HuH-7 (cell line): ENCODE measurements around the gene LRP6.
A peak's percentile ranks its signal among the peaks of the same experiment; 100 is the strongest.
"Not testable (repeated sequence)": the region's sequence is repeated elsewhere in the genome, so short reads cannot be mapped to it uniquely, and the experiment has no call there.

Experiments used
- DNase-seq: peaks from one replicate; pipeline ENCODE4 v3.0.0; 2011; ENCODE audit warnings: low spot score

Gene LRP6

GRCh38 chr12:12121061-12121460 lies 145.8 kb downstream of the LRP6 start:
- no peak for DNase-seq

GRCh38 chr12:12116677-12117076 lies 150.2 kb downstream of the LRP6 start:
- DNase-seq, result no peak

GRCh38 chr12:12115514-12115913 lies 151.3 kb downstream of the LRP6 start:
- DNase-seq, result no peak

GRCh38 chr12:12110923-12111555 lies 155.8 kb downstream of the LRP6 start:
- not testable (repeated sequence) for DNase-seq

DNA sequence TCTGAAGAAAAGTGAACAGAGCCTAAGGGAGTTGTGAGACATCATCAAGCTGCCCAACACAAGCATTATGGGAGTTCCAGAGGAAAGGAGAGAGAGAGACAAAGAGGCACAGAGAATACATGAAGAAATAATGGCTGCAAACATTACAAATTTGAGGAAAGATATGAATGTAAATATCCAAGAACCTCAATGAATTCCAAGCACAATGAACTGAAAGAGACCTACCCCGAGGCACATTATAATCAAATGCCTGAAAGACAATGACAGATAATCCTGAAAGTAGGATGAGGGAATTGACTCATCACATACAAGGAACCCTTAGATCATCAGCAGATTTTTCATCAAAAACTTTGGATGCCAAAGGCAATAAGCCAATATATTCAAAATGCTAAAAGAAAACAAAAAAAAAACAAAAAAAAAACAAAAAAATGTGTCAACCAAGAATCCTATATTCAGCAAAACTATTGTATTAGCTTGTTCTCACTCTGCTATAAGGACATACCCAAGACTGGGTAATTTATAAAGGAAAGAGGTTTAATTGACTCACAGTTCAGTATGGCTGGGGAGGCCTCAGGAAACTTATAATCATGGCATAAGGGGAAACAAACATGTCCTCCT lies 158.3 kb downstream of the LRP6 start:
- DNase-seq, result no peak

DNA sequence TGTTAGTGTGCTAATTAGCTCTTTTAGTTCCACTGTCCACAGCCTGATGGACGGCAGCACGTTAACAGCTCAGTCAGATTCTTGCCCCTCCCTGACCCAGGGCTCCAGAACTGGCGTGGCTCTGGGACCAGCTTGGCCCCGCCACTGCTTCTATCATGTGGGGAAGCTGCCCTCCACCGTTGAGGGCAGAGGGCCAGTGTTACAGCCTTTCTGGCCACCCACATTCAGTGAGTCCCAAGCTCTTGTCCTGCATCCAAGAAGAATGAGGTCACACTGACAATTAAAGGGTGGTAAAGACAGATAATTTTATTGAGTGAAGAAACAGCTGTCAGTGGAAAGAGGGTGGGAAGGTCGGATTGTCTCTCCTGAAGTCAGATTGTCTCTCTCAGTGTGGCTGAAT lies 159.2 kb downstream of the LRP6 start:
- DNase-seq, result no peak

GRCh38 chr12:12099102-12099501 lies 167.7 kb downstream of the LRP6 start:
- DNase-seq, result no peak

DNA sequence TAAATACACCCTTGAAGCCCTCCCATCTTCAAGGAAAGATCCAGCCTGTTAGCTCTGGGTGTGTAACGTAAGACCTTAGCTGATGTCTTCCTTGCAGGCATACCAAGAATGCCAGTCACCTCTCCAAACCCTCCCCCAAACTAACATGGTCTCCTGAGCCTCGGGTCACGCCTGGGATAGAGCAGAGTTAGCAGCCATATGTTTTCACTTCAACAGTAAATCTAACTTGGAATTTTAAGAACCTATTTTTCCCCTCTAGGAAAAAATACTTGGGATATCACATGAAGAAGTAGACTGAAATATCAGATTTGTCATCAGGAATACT lies 168.2 kb downstream of the LRP6 start:
- DNase-seq, result no peak

- DNase-seq, result no peak
Observed at GRCh38 chr12:12097891-12098690, 168.8 kb downstream of the LRP6 start.

GRCh38 chr12:12095021-12095420 lies 171.8 kb downstream of the LRP6 start:
- DNase-seq, result no peak

DNA sequence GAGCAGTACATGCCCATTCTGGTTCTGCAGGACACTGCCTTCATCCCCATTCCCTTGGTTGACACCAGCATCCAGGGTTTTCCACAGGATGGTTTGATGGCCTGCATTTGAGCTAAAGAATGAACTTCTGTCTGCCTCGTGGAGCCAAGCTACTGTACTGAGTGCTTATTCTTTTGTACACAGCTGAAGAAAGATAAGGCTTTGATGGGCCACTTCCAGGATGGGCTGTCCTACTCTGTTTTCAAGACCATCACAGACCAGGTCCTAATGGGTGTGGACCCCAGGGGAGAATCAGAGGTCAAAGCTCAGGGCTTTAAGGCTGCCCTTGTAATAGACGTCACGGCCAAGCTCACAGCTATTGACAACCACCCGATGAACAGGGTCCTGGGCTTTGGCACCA lies 172.4 kb downstream of the LRP6 start:
- no peak for DNase-seq

DNA sequence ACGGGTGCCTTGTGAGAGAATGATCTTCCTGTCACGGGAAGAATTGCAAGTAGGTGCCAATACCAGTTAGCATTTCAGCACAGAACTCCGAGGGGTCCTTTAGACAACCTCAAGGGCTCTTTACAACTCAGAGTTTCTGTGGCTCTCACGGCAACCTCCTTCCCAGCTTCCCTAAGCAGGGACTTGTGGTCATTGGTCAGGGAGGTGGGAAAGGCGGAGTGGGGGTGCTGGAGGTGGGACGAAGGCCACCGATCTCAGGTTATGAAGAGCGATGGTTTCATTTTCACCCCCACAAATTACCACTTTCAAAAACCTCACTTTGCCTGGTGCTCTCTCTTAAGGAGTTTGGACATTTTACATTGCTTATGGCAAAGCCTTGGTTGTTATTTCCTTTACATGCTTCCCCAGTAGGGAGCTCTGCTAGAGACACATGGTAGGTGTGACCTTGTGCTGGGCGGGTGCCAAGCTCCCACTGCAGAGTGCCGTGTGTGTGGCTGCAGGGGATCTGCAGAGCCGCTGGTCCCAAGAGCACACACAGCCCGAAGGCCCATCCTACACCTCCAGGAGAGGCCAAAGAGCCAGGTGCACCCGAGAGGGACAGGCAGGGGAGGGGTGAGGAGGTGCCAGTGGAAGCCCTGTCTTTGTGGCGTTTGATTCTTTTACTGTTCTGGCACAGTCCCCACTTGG lies 174.7 kb downstream of the LRP6 start:
- DNase-seq, result no peak

- no peak for DNase-seq
Observed at GRCh38 chr12:12091071-12091470, 175.8 kb downstream of the LRP6 start.

DNA sequence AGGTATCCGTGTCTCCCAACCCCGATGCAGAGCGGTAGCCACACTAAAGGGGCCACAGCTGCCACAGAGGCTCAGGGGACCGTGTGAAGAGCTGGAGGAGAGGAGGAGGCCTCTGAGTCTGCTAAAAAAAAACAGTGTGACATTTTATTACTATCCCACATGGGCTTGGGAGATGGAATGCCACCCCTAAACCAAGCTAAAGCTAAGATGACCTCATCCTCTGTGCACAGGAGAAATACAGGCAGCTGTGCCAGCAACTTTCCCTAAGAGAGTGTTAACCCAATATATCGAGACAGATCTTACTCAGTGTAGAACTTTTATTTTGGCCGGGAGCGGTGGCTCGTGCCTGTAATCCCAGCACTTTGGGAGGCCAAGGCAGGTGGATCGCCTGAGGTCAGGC lies 178.1 kb downstream of the LRP6 start:
- DNase-seq, result no peak

- no peak for DNase-seq
Observed at GRCh38 chr12:12088147-12088546, 178.7 kb downstream of the LRP6 start.

DNA sequence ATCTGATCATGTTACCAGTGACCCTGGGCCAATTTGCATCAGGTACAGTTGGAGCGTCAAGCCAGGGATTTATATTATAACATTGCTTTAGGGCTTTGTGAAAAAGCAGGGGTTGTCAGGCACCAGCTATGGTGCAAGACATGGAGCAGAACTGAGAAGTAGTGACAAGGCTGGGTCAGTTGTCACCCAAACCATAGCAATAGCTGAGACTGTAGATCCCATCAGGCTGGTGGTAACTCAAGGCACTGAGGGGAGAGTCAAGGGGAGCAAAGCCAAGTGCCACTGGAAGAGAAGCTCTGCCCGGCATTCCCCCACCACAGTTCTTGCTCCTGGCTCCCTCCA lies 179.2 kb downstream of the LRP6 start:
- DNase-seq, result no peak

- no peak for DNase-seq
Observed at GRCh38 chr12:12086973-12087692, 179.7 kb downstream of the LRP6 start.

GRCh38 chr12:12086362-12086761 lies 180.5 kb downstream of the LRP6 start:
- DNase-seq, result no peak

DNA sequence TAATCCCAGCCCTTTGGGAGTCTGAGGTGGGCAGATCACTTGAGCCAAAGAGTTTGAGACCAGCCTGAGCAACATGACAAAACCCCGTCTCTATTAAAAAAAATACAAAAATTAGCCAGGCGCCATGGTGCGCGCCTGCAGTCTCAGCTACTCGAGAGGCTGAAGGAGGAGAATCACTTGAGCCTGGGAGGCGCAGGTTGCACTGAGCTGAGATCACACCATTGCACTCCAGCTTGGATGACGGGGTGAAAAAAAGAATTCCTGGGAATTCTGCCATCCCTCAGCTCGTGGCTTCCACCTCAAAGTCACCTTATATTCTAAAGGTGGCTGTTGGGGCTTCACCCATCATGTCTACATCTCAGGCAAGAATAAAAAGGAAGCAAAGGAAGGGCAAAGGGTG lies 183.2 kb downstream of the LRP6 start:
- DNase-seq, result no peak

- DNase-seq, result peak; percentile 51
Observed at GRCh38 chr12:12081836-12082497, 184.9 kb downstream of the LRP6 start.

- no peak for DNase-seq
Observed at GRCh38 chr12:12079291-12079690, 187.6 kb downstream of the LRP6 start.
